ENCODE results near the gene PDE4D.

The PDE4D gene

DNA sequence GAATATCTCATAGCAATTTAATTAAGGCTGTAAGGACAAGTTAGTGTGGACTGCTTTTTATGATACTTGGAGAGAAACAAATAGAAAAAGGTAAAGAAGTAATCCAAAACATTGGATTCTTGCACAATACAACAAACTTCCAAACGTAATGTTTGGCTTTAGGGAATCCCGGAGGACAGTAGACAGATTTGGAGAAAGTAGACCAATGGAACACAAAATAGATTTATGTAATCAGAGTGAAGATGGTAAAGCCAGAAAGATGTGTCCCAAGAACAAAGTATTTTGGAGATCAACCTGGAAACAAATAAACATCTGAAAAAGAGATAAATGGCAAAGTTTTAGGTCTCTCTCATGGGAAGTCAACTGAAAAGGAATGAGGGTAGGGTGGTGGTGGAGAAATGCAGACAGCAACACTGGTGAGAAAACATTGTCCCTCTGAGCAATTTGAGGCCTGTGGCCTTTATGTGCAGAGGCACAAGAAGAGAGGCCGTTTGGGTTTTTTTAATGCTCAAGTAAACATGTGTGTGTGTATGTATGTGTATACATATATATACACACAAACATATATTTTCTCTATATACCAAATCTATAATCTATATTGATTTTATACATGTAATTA lies 620.6 kb downstream of the PDE4D start:
- no peak for DNase-seq

DNA sequence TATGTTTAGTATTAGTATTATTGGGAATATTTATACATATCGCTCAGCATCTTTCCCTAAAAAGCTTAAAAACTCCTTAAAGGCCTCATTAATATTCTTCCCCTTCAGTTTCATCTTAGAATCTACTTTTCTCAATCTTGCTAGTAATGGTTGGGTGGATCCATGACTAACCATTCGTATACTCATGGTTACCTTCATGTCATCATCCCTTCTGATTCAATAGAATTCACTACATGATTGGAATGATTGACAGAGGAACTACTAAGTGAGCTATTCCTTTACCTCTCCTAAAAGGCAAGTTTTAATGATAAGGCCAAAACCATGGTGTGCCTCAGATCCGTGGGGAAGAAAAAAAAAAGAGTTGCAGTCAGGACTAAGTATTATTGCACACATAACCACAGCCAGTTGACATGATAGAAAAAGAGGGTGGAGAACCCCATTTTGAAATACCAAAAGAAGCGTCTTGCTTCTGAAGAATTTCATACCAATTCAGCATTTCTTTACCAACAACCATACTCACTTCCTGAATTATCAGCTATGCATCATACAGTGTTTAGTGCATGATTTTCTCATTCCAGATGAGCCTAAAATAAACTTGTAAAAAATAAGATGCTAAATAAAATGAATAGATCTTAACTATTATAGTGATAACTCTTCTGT lies 624.6 kb downstream of the PDE4D start:
- DNase-seq: no peak

DNA sequence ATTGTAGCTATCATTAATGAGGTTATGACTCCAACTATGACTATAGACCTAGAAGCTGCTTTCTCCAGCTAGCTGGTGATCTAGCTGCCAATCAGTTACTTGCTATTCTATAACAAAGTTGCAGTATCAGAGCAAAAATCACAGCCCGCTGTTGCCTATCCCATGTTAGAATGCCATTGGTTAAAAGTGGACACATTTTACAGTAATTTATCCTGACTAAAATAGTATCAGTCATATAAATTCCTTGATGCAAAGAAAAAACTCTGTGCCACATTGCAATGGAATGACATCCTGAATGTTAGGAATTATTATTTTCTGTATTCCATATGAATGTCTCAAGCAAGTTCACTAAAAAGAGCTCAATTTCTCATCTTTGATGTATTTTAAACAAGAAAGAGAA lies 626.5 kb downstream of the PDE4D start:
- DNase-seq: no peak

DNA sequence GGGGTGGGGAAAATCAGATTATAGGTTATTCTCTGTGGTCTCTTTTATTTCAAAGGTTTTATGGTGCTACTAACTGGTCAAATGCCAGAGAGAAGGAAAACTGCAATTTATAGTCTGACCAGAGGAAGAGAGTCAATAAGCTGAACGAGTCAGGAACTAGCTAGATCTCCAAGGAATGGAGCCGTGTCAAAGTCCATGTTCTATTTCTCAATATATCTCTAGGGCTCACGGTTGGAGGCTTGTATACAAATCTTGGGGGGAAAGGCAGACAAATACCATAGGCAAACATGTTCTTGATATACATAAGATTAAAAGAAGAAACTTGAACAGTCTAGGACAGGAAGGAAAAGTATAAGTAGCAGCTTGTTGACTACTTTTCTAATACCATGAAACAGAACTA lies 627.1 kb downstream of the PDE4D start:
- DNase-seq: no peak

DNA sequence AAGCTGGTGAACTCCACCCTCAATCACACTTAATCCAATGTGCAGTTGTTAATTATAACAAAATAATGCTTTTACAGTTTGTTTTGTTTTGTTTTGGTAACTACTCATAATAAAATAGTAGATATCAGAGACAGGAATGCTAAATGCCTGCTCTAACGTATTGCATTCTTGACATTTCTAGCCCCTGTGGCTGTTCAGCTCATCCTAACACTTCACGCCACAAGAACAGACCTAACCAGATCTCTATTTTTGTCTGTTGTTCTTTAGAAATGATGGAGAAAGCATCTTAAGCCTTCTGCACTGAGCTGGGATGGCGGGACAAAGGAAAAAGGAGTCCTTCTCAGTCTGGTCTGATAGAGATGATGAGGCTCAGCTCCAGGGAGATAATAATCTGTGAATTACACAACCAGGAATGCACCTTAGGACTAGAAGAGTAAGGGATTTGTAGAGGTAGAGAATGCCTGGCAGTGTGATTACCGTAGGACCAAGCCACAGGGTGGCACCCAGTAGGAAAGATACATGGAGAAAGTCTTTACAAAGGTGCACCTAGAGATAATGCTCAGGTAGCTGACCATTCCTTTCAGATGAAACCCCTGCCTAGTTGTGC lies 628.8 kb downstream of the PDE4D start:
- no peak for DNase-seq

DNA sequence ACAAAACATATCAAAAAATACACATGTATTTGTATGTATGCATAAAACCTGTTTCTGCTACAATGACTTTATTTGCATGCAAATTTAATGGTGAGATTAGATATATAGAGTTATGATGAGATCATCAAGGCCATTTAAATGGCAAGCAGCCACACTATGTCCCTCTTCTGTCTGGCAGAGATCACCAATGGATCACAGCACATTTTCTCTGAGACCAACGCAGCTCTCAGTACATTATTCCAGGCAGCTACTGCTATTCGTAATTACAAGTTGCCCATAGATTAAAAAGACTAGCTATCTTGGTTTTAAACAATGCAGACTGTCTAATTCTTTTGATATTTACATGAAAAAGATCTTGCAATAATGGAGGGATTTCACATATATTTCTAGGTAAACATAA lies 629.5 kb downstream of the PDE4D start:
- no peak for DNase-seq

DNA sequence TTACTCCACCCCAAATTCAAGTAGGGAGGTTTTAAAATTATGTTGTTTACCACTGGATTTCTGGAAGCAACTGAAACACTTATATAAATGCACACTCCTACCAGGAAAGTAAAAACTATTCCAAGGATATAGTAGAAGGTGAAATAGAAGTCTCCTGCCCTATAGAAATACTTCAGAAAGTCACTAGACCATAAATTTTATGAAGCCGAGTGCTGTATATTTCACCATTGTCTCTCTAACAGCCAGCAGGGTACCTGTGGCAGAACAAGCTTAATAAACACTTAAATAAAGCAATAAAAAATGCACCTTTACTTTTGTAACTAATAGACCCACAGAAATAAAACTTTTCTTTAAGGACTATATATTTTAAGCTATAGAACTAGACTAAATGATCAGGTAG lies 631.6 kb downstream of the PDE4D start:
- no peak for DNase-seq

DNA sequence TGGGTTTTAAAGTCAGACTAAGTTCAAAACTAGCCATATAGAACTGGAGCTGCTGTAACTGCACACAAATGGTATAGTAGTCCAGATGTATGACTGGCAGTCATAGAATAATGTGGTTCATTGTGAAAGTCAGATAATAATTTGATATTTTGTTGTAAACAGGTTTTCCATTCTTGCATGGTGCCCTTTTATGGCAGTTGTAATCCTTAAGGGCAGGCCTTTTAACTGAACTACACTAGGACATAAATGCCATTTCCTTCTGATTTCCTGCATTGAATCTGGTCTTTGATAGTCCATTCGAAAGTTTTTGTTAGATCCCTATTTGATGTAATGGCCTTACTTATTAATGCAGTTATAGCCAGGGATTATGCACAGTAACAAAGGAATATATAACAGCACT lies 632.6 kb downstream of the PDE4D start:
- DNase-seq: no peak

DNA sequence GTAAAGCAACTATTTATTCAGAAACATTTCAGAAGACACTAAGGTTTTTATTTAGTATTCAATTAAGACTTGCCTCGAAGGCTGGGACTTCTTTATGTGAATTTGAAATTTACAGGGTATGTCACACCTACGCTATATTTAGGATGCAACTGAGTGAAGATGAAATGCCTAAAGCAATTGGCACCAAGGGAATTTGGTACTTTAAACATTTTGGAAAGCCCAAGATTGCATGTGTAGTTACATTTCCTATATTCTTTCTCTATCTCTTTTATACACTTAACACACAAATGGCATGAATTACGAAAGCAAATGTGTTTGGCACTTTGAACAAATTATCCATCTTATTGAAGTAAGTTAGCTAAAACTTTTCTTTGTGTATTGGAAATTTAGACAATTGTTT lies 633.3 kb downstream of the PDE4D start:
- DNase-seq: no peak

DNA sequence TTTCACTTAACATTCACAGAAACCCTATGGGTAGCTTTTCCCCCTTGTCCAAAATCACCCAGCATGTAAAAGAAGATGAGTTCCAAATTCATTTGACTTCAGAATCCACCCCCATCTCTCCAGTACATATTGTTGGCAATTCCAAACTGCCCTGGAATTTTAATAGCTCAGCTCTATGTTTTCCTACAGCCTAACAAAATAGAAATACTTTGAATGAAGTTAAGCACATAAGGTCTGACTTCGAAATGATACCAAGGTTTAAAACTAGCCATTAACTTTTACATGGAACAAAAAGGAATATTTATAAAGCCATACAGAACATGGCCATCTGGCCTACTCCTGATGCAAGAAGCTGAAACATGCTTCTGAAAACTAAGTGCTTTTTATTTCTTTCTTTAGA lies 634.3 kb downstream of the PDE4D start:
- no peak for DNase-seq

DNA sequence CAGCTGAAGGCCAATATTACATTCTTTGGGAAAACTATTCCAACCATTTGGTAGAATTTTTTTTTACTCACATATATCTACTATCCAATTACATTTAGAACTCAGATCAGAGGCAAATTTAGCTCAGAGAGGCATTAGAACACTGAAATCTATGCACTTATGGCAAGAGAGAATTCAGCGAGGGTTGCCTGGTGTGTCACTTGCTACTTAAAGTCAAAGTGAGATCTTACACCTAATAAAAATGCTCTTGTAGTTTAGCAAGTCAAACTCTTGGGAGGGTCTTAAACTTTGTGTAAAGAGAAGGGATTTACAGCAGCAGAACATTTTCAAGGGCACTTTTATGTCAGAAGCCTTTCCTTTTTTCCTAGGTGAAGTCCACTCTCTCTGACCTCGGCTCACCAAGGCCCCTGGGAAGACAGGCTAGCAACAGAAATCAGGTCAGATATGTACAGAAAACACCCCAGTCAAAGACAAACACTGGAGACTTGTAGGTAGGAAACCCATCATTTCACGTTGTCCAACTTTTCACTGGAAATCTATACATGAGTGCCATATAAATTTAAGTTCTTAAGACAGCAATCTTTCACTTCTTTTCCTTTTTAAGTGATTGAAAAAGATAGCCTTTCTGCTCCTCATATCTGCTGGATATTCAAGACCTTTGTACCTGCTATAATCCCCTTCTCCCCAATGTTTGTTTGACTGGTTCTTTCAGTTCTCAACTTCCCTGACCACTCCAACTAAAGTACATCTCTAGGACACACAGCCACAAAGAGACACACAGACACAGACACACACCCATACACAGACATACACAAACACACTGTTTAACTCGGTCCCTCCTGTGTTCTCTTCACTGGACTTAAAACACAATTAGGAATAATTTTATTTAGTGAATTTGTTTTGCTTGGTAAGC lies 635.8 kb downstream of the PDE4D start:
- DNase-seq: no peak

DNA sequence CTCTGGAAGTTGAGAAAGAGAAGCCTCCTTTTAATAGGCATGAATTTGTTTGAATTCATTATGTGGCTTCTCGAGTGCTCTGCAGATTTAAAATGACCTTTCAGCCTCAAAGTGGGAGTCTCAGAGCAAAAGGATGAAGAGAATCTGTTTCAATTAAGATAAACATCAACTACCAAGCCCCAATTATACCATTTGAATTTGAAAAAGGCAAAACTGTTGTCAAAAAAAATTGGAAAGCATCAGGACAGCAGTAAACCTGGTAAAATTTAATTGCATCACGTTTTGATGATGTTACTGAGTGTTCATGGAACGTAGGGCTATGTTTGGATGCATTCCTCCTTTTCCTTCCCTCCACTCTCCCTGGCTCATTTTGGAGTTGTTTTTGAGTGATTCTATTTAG lies 637.2 kb downstream of the PDE4D start:
- no peak for DNase-seq

DNA sequence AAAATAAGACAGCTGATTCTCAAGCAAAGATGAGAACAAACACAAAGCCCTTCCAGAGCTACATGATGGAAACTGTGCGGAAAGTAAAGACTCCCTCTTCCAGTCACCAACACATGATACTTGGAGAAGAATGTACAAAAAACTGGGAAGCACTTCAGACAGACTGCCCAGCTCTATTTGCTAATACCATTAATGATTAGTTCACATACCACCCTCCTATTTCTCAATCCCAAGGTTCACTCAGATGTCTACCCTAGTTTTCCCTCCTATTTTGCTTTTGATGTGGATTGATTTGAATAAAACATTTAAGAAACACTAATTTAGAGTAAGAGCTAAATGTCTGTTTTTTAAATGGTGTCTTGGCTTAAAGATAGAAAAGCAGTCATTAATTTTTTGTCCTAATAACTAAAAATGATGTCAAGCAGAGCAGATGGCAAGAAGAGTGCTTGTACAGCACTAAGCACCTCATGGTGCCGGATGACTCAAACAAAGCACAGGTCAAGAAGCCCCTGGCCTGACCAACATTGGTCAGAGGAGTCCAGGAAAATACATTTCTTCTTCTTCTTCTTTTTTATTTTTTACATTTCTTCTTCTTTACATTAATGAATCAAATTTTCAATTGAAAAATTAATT lies 639.4 kb downstream of the PDE4D start:
- DNase-seq: no peak

DNA sequence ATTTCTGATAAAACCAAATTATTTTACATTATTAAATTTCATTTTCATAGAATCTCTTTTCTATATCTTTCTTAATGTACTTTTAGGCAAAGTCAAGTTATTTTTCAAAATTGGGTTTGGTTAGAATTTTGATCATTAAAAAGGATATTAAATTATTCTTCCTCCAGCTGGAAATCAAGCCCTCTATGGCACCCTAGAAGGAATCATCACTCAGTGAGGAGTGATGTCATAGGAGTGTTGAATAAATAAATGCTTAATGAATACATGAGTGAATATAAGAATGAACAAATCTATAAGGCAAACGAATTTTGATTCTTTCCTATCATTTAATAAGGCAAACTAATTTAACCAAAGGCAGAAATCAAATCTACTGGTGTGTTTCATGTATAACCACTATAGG lies 639.9 kb downstream of the PDE4D start:
- DNase-seq: no peak

DNA sequence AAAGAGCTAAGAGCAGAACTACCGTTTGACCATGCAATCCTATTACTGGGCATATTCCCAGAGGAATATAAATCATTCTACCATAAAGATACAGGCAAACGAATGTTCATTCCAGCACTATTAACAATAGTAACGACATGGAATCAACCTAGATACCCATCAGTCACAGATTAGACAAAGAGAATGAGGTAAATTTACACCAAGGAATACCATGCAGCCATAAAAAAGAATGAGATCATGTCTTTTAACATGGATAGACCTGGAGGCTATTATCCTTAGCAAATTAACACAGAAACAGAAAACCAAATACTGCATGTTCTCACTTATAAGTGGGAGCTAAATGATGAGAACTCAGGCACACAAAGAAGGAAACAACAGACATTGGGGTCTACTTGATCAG lies 641.9 kb downstream of the PDE4D start:
- no peak for DNase-seq

DNA sequence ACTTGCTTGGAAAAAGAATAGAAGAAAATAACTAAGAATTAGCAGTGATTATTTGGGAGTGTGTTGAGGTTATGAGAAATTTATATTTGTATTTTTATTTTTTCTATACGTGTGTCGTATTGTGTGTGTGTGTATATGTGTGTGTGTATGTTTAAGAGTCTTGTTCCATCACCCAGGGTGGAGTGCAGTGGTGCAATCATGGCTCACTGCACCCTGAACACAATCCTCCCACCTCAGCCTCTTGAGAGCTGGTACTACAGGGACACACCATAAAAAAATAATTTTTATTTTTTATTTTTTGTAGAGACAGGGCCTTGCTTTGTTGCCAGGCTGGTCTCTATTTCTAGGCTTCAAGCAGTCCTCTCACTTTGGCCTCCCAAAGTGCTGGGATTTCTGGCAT lies 643.8 kb downstream of the PDE4D start:
- DNase-seq: no peak

DNA sequence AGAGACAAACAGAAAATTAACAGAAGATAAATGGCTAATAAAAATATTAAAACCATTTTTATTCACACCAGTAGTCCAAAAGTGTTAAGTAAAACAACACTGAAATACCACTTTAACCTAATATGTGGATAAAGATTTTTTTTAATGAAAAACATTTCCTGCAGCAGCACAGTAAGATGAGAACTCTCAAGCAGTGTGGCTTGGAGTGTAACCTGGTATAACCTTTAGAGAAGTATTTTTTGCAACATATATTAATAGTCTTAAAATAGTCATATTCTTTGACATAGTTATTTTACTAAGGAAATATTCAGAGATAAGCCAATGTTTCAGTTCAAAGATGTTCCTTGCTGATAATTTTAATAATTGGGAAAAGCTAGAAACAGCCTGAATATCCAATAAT lies 644.4 kb downstream of the PDE4D start:
- DNase-seq: no peak

DNA sequence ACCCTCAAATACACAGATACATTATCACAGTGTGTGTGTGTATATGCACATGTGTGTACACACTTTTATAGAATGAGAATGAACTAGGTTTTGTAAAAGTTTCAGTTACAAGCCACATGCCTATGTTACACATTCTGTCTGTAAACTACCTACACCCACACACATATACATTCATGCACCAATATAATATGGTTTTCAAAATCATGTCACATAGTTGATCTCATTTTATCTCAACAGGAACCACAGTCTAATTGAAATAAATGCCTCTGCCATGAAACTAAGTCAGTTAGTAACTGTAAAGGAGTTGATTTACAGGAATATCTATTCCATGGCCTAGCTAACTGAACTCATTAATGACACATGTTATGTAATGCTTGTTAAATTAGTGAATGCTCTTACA lies 646.6 kb downstream of the PDE4D start:
- DNase-seq: no peak

DNA sequence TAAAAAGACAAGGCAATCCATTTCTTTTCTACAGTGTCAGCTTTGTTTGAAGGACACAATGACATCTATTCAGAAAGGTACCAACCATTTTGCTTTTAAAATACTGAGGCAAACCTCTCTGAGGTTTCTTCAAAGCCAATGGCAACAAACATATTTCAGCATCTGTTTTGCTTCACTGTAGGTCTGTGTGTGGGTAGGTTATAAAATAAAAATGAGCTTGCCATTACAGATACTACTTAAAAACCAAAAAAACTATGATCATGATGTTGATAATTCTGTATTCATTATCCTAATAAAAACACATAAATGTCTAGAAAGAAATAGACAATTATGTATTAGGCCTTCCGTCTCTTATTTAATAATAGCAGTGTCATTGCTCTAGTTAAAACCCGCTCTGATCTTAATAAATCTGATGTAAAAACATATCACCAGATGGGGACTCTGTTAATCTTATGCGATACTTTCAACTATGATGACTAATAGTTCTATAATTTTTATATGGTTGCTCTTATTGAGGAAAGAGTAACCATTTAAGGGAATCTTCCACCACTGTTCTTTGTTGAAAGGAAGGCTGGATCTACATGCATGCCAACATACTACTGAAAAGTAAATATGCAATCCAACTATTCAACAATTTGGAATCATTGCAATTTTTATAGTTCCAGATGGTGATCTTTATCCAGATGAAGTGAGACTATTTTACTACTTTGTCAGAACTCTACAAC lies 647.2 kb downstream of the PDE4D start:
- no peak for DNase-seq

DNA sequence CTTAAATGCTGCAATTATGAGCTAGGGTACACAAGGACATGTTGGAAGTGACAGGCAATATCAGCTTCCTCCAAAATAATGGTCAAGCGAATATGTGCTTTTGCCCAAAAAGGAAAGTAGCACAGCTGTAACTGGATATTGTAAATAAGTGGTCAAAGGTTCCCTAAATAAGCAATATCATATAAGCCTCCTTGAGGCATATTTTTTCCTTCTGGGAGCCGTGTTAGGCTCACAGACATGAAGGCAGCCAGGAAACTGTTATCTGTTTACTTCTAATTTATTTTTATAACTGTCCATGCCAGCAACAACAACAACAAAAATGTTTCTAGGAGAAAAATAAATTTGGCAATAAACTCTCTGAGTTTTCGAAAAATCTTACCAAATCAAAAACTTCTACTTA lies 648.3 kb downstream of the PDE4D start:
- no peak for DNase-seq

DNA sequence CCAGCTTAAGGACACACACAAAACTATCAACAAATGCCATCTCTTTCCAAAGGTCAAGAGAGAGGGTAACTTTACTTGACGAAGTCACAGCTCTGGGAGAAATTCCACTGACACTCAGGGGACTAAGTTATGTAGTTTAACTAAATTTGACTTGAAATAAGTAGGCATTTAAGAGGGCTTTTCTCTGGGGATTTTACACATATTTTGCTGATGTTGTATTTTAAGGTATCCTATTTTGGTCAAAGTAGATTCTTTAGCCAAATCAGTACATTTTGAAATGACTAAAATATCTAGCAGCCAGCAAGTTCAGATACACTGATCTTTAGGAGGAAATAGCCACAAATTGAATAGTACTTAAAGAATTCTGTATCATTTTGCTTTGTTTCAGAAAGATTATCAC lies 652.0 kb downstream of the PDE4D start:
- no peak for DNase-seq

DNA sequence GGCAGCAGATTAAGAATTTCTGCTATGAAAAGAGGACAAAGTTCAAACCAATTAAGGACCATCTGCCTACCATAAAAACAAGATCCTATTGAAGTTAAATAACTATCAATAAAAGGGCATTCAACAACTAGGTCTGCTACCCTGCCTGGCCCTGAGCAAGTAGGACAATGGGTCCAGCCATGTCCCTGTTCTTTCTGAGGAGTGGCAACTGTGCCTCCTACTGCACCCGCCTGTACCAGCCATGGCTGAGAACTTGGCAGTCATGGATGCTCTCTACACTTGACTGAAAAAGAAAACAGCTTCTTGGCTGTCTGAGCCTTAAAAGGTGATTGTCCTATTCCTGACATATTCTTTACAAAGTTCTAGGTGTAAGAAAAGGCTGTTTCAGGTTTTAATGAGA lies 652.4 kb downstream of the PDE4D start:
- DNase-seq: no peak

Data from CD4-positive, alpha-beta T cell treated with Interferon gamma for 1 hour (primary cell).